Activated B cell treated with CpG ODN at 0.5 μM for 24 hours (primary cell): ENCODE data around the gene WWOX. TPM values are rescaled to one million over a fixed set of nuclear protein-coding genes. Genes with fewer than 3 reads are reported as not detected.

Experiments used
- ATAC-seq: fragments of 200-7000 bp; cut with Tn5 transposase; one replicate; pipeline ENCODE4 v1.10.0; 2021; ENCODE audit warnings: low read depth, mild to moderate bottlenecking, moderate library complexity
- CTCF ChIA-PET: fragments of 350-600 bp; sonication (Branson Sonifier 250); formaldehyde crosslinking; loops from one replicate; lab custom pipeline; 2021; ENCODE audit warnings: antibody characterized with exemption; lab: Charles Lee
- POLR2A ChIA-PET: fragments of 350-600 bp; sonication (Branson Sonifier 250); formaldehyde crosslinking; loops from one replicate; lab custom pipeline; 2021; ENCODE audit warnings: antibody characterized with exemption; lab: Charles Lee
- DNase-seq: peaks from one replicate; pipeline ENCODE4 v3.0.0; 2022
- H3K27ac Mint-ChIP-seq: one replicate; pipeline ENCODE4 v1.8.0; 2020; ENCODE audit warnings: mixed read lengths
- H3K27me3 Mint-ChIP-seq: one replicate; pipeline ENCODE4 v1.8.0; 2021; ENCODE audit warnings: mixed read lengths
- H3K36me3 Mint-ChIP-seq: one replicate; pipeline ENCODE4 v1.8.0; 2021; ENCODE audit warnings: low read depth, mixed read lengths
- H3K4me1 Mint-ChIP-seq: one replicate; pipeline ENCODE4 v1.8.0; 2021; ENCODE audit warnings: mixed read lengths
- H3K4me3 Mint-ChIP-seq: one replicate; pipeline ENCODE4 v1.8.0; 2020; ENCODE audit warnings: mild to moderate bottlenecking, mixed read lengths
- H3K9me3 Mint-ChIP-seq: one replicate; pipeline ENCODE4 v1.8.0; 2020; ENCODE audit warnings: mixed read lengths
- CTCF ChIP-seq: fragments of 200-600 bp; IDR thresholded peaks from one replicate; pipeline ENCODE4 v1.8.0; 2022; ENCODE audit warnings: antibody characterized with exemption, mild to moderate bottlenecking
- intact Hi-C: fragments of 100-400 bp; cut with micrococcal nuclease; formaldehyde crosslinking; loops from one replicate; pipeline ENCODE4 v1.15.1; 2024
- total RNA-seq: library from RNA; stranded (reverse); gene quantifications from 2 replicates; pipeline ENCODE4 v1.2.3, GENCODE V29; 2022

WWOX gene
- total RNA-seq, 1 donor from 2014 or later = 22.6 TPM

DNA sequence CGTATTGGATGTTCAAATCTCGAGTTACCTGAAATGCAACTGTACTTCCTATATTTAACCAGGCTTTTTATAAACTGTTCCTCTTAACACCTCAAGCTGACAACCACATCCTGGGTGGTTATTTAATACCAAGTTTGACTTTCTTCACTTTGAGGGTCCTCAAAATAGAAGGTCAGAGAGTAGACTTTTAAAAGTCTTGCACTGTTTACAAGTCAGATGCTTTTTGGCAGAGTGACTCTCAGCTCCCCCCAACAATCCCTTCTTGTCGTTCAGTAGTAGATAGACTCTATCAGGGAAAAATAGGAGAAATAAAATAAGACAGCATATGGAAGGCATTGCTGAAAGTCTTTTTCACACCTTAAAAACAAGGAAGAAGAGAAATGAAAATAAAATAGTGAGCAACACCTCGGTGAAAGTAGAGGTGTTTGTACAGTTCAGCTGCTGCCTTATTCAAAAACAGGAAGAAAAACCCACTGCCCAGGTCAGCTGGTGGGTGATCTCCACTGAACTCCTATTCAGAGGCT lies 650.4 kb downstream of the WWOX start:
- H3K4me3 Mint-ChIP-seq = peak overlapping the region; percentile 51
- intact Hi-C loops = loop anchor here (1.0 to 10.0 kb wide), 5 partner anchors 8 to 1925 kb away; partner anchors contain the start of gene WWOX
- no peak for DNase-seq
- no peaks in the 10 kb centered on the region for H3K27me3 Mint-ChIP-seq
- peaks cover 8% of the 10 kb centered on the region for H3K9me3 Mint-ChIP-seq
- peak overlapping the region; percentile 87 for H3K27ac Mint-ChIP-seq
- ATAC-seq = peak; percentile 57
- CTCF ChIA-PET = interaction anchor here (1.5 kb wide), 1 partner anchor 21 kb away, joined by 5 read pairs; no protein-coding TSS in a partner anchor
- POLR2A ChIA-PET = interaction anchor here (0.6 to 1.4 kb wide), 2 partner anchors 13 to 1044 kb away, joined by 5 read pairs; no protein-coding TSS in a partner anchor
- TF ChIP-seq CTCF = no peak
- H3K36me3 Mint-ChIP-seq = peaks cover 2% of the 10 kb centered on the region
- H3K4me1 Mint-ChIP-seq = peaks cover 74% of the 10 kb centered on the region

DNA sequence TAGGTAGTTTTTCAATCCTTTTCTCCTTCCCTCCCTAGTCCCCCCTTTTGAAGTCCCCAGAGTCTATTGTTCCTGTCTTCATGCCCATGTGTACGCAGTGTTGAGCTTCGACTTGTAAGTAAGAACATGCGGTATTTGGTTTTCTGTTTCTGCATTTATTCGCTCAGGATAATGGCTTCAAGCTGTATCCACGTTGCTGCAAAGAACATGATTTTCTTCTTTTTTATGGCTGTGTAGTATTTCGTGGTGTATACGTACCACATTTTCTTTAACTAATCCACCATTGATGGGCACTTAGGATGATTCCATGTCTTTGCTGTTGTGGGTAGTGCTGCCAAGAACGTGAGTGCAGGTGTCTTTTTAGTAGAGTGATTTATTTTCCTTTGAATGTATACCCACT lies 651.2 kb downstream of the WWOX start:
- peak overlapping the region; percentile 54 for H3K4me3 Mint-ChIP-seq
- DNase-seq = no peak
- intact Hi-C loops = loop anchor here (1.0 to 10.0 kb wide), 3 partner anchors 8 to 1924 kb away; no protein-coding TSS in a partner anchor
- no peaks in the 10 kb centered on the region for H3K27me3 Mint-ChIP-seq
- CTCF ChIA-PET = interaction anchor here (1.5 kb wide), 1 partner anchor 20 kb away, joined by 5 read pairs; no protein-coding TSS in a partner anchor
- peak overlapping the region; percentile 87 for H3K27ac Mint-ChIP-seq
- H3K4me1 Mint-ChIP-seq = peaks cover 69% of the 10 kb centered on the region
- peaks cover 2% of the 10 kb centered on the region for H3K36me3 Mint-ChIP-seq
- POLR2A ChIA-PET = no interaction called here
- H3K9me3 Mint-ChIP-seq = peaks cover 8% of the 10 kb centered on the region
- no peak for TF ChIP-seq CTCF
- ATAC-seq = no peak

- POLR2A ChIA-PET = no interaction called here
- peak overlapping the region; percentile 38 for H3K27ac Mint-ChIP-seq
- CTCF ChIA-PET = no interaction called here
- TF ChIP-seq CTCF = no peak
- peaks cover 6% of the 10 kb centered on the region for H3K9me3 Mint-ChIP-seq
- H3K4me1 Mint-ChIP-seq = peaks cover 66% of the 10 kb centered on the region
- peak overlapping the region; percentile 21 for H3K4me3 Mint-ChIP-seq
- ATAC-seq (no peak), DNase-seq (no peak)
- H3K36me3 Mint-ChIP-seq = peaks cover 6% of the 10 kb centered on the region
- no peaks in the 10 kb centered on the region for H3K27me3 Mint-ChIP-seq
- intact Hi-C loops = loop anchor here (2.0 to 10.0 kb wide), 2 partner anchors 15 to 1923 kb away; no protein-coding TSS in a partner anchor
These were observed 652.1 kb downstream of the WWOX start for GRCh38 chr16:78751601-78752000.

- POLR2A ChIA-PET = no interaction called here
- TF ChIP-seq CTCF = no peak
- CTCF ChIA-PET = no interaction called here
- no peak overlapping the region for H3K27ac Mint-ChIP-seq
- peaks cover 14% of the 10 kb centered on the region for H3K36me3 Mint-ChIP-seq
- H3K27me3 Mint-ChIP-seq = no peaks in the 10 kb centered on the region
- no peaks in the 10 kb centered on the region for H3K9me3 Mint-ChIP-seq
- peaks cover 47% of the 10 kb centered on the region for H3K4me1 Mint-ChIP-seq
- ATAC-seq = no peak
- H3K4me3 Mint-ChIP-seq = no peak overlapping the region
- intact Hi-C loops = loop anchor here (10.0 kb wide), 1 partner anchor 1920 kb away; no protein-coding TSS in a partner anchor
- DNase-seq = no peak
These were observed 655.3 kb downstream of the WWOX start for GRCh38 chr16:78754713-78755112.

GRCh38 chr16:78755751-78756661 lies 656.6 kb downstream of the WWOX start:
- CTCF ChIA-PET = no interaction called here

More at GRCh38 chr16:78755751-78756661, 656.6 kb downstream of the WWOX start:
- H3K36me3 Mint-ChIP-seq = peaks cover 14% of the 10 kb centered on the region
- H3K4me3 Mint-ChIP-seq = no peak overlapping the region
- no peak for TF ChIP-seq CTCF
- H3K27me3 Mint-ChIP-seq = no peaks in the 10 kb centered on the region
- ATAC-seq = no peak
- no peak overlapping the region for H3K27ac Mint-ChIP-seq
- intact Hi-C loops = loop anchor here (10.0 kb wide), 1 partner anchor 1919 kb away; no protein-coding TSS in a partner anchor
- H3K9me3 Mint-ChIP-seq = no peaks in the 10 kb centered on the region
- H3K4me1 Mint-ChIP-seq = peaks cover 34% of the 10 kb centered on the region
- POLR2A ChIA-PET = no interaction called here
- no peak for DNase-seq
